BE2C (cell line): ENCODE measurements around the gene XAB2.
A peak's percentile ranks its signal among the peaks of the same experiment; 100 is the strongest.

Experiments used
- DNase-seq: peaks from one replicate; pipeline ENCODE4 v3.0.0-alpha.2; 2020
- H3K27me3 ChIP-seq: fragments of 250-450 bp; sonication (Bioruptor Pico); 2 replicates; pipeline ENCODE4 v1.5.1; 2020; ENCODE audit warnings: mild to moderate bottlenecking
- H3K36me3 ChIP-seq: fragments of 250-450 bp; sonication (Bioruptor Pico); 2 replicates; pipeline ENCODE4 v1.5.1; 2020; ENCODE audit warnings: mild to moderate bottlenecking
- H3K4me1 ChIP-seq: fragments of 250-450 bp; sonication (Bioruptor Pico); 2 replicates; pipeline ENCODE4 v1.5.1; 2020
- H3K4me3 ChIP-seq: 2 replicates; pipeline ENCODE4 v1.5.1; 2011; ENCODE audit warnings: low read depth, low read length
- H3K9me3 ChIP-seq: fragments of 250-450 bp; sonication (Bioruptor Pico); 2 replicates; pipeline ENCODE4 v1.5.1; 2020
- CTCF ChIP-seq: IDR thresholded peaks from 2 replicates; pipeline ENCODE4 v1.5.1; 2012; ENCODE audit warnings: mild to moderate bottlenecking, low read depth, low read length

XAB2 gene

GRCh38 chr19:7605490-7606222 is 23.7 kb downstream of the XAB2 start:
- H3K4me1 ChIP-seq: peaks cover 5% of the 10 kb centered on the region; the same call in 1 of the 2 replicates
- DNase-seq: peak; percentile 93
- no peaks in the 10 kb centered on the region; the same call in 1 of the 2 replicates for H3K36me3 ChIP-seq
- H3K27me3 ChIP-seq: no peaks in the 10 kb centered on the region
- no peaks in the 10 kb centered on the region for H3K9me3 ChIP-seq
- no peak overlapping the region for H3K4me3 ChIP-seq
- TF ChIP-seq CTCF: no peak

DNA sequence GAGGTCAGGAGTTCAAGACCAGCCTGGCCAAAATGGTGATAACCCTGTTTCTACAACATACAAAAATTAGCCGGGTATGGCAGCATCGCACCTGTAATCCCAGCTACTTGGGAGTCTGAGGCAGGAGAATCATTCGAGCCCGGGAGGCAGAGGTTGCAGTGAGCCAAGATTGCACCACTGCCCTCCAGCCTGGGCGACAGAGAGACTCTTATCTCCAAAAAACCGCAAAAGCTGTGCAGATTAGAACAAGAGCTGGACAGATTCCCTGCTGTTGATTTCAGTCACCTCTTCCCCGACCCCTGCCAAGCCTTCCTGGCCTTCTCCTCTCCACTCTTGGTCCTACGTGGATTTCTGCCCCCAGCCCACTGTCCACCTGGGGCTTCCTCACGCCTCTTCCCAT is 25.4 kb downstream of the XAB2 start:
- Histone ChIP-seq H3K27me3 (no peaks in the 10 kb centered on the region), H3K36me3 (no peaks in the 10 kb centered on the region; the same call in 1 of the 2 replicates), H3K4me1 (peaks cover 5% of the 10 kb centered on the region; the same call in 1 of the 2 replicates), H3K4me3 (no peak overlapping the region), H3K9me3 (no peaks in the 10 kb centered on the region)
- no peak for DNase-seq
- no peak for TF ChIP-seq CTCF

DNA sequence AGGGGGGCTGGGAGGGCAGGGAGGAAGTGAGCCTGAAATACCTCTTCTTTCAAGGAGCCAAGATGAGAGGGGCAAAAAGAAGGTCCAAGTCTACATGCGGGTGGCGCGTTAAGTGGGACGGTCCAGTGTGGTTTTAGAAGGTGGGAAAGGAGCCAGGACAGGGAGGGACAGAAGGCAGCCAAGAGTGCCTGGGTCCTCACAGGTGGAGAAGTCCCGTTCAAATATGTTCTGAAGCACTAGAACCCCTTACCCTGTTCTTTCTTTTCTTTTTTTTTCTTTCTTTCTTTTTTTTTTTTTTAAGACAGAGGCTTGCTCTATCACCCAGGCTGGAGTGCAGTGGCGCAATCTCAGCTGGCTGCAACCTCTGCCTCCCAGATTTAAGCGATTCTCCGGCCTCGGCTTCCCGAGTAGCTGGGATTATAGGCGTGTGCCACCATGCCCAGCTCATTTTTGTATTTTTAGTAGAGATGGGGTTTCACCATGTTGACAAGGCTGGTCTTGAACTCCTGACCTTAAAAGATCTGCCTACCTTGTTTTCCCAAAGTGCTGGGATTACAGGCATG is 26.3 kb downstream of the XAB2 start:
- Histone ChIP-seq H3K36me3 (no peaks in the 10 kb centered on the region; the same call in 1 of the 2 replicates), H3K4me1 (peaks cover 5% of the 10 kb centered on the region; the same call in 1 of the 2 replicates), H3K4me3 (no peak overlapping the region), H3K9me3 (no peaks in the 10 kb centered on the region), H3K27me3 (no peaks in the 10 kb centered on the region)
- DNase-seq: no peak
- TF ChIP-seq CTCF: no peak

DNA sequence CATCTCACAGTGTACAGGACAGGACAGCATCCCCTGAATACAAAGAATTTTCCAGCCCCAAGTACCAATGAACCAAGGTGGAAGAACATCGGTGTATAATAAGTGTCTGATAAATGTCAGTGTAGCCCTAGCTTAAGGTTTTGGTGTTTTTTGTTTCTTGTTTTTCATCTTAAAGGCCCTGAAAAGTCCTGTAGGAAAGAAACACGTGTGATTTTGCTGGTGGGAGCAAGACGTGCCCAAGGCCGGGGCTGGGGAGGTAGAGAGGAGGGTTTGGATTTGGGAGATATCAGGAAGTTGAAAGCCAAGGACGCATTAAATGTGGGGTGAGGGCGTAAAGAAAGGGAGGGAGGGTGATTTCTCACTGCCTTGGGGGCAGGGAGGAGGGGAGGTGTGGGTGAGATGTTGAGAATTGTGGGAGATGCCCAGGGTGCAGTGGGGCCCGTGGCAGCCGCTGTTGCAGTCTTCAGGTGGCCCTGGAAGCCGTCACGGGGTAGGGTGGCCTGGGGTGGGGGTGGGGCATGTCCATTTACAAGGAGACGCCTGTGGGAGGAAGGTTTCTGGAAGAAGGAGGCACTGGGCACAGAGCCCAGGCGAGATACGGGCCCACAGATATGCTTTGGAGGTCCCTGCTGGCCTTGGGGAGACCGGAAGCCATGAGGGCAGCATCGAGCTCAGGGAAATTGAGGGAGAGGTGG is 27.0 kb downstream of the XAB2 start:
- no peaks in the 10 kb centered on the region for H3K9me3 ChIP-seq
- H3K4me3 ChIP-seq: no peak overlapping the region
- H3K27me3 ChIP-seq: no peaks in the 10 kb centered on the region
- H3K4me1 ChIP-seq: peaks cover 5% of the 10 kb centered on the region; the same call in 1 of the 2 replicates
- TF ChIP-seq CTCF: no peak
- no peaks in the 10 kb centered on the region for H3K36me3 ChIP-seq
- no peak for DNase-seq

GRCh38 chr19:7600721-7601120 is 28.6 kb downstream of the XAB2 start:
- no peak for TF ChIP-seq CTCF
- peaks cover 12% of the 10 kb centered on the region for H3K4me1 ChIP-seq
- H3K4me3 ChIP-seq: no peak overlapping the region
- no peaks in the 10 kb centered on the region for H3K9me3 ChIP-seq
- peaks cover 6% of the 10 kb centered on the region; the same call in 1 of the 2 replicates for H3K27me3 ChIP-seq
- no peak for DNase-seq
- H3K36me3 ChIP-seq: no peaks in the 10 kb centered on the region
